Esophagus (tissue), 2 donors: Measurements from ENCODE around the gene PIP4K2C. TPM values are rescaled to one million over a fixed set of nuclear protein-coding genes. Genes with fewer than 3 reads are reported as not detected.
"Not testable (repeated sequence)": the region's sequence is repeated elsewhere in the genome, so short reads cannot be mapped to it uniquely, and the experiment has no call there.

Source experiments
- H3K27ac ChIP-seq, 2 donors: one replicate each; pipeline ENCODE4 v1.5.1; 2013; ENCODE audit warnings: low read depth in 2 of 2, mild to moderate bottlenecking in 2 of 2, inconsistent platforms in 1 of 2, low read length in 1 of 2, moderate library complexity in 1 of 2
- H3K27me3 ChIP-seq, 2 donors: one replicate each; pipeline ENCODE4 v1.6.1; 2013; ENCODE audit warnings: low read length in 2 of 2, control low read depth in 1 of 2, mild to moderate bottlenecking in 1 of 2; ENCODE audit not compliant: insufficient read depth in 2 of 2, control insufficient read depth in 1 of 2
- H3K36me3 ChIP-seq, 2 donors: one replicate each; pipeline ENCODE4 v1.6.1; 2013; ENCODE audit warnings: low read length in 1 of 2; ENCODE audit not compliant: control insufficient read depth in 2 of 2, insufficient read depth in 2 of 2
- H3K4me1 ChIP-seq, 2 donors: one replicate each; pipeline ENCODE4 v1.6.1; 2013; ENCODE audit warnings: low read length in 1 of 2; ENCODE audit not compliant: control insufficient read depth in 2 of 2, insufficient read depth in 2 of 2
- H3K4me3 ChIP-seq, 2 donors: one replicate each; pipeline ENCODE4 v1.5.1; 2013; ENCODE audit warnings: low read length in 2 of 2, mild to moderate bottlenecking in 2 of 2, low read depth in 1 of 2, moderate library complexity in 1 of 2
- H3K9me3 ChIP-seq, 2 donors: one replicate each; pipeline ENCODE4 v1.6.1; 2013; ENCODE audit warnings: mild to moderate bottlenecking in 2 of 2, low read depth in 1 of 2, low read length in 1 of 2, moderate library complexity in 1 of 2; ENCODE audit not compliant: control insufficient read depth in 2 of 2, insufficient read depth in 1 of 2
- WGBS, 2 donors: extraction: QIAGEN DNeasy Blood & Tissue Kit; methylation state at CpG; one replicate each; pipeline ENCODE4 v1.1.7; 2013; 5-methylcytosine and 5-hydroxymethylcytosine counted together
- polyA plus RNA-seq, 2 donors: library from polyadenylated mRNA; stranded (reverse); fragments of 200-250 nt; gene quantifications; one replicate each; pipeline ENCODE4 v1.2.3, GENCODE V29; 2013
- donor health status: healthy with polysubstance abuse.
- donor health status: Bipolar disorder and iron deficiency.

The PIP4K2C gene
- polyA plus RNA-seq, 2 donors = 9.4 to 20.3 TPM

- Histone ChIP-seq H3K9me3 (peaks cover 0 to 3% of the 10 kb centered on the region in 2 donors), H3K27ac (no peak overlapping the region), H3K27me3 (peaks cover 0 to 7% of the 10 kb centered on the region in 2 donors), H3K4me3 (no peak overlapping the region), H3K36me3 (no peaks in the 10 kb centered on the region), H3K4me1 (peaks cover 0 to 3% of the 10 kb centered on the region in 2 donors)
- 80 to 84% methylated on average over 6 of the region's 6 CpGs for WGBS, 2 donors
Observed at GRCh38 chr12:57630891-57631433, 40.0 kb downstream of the PIP4K2C start.

GRCh38 chr12:57631566-57632072 lies 40.6 kb downstream of the PIP4K2C start:
- H3K27me3 ChIP-seq = peaks cover 0 to 7% of the 10 kb centered on the region in 2 donors
- peaks cover 0 to 3% of the 10 kb centered on the region in 2 donors for H3K9me3 ChIP-seq
- peaks cover 0 to 3% of the 10 kb centered on the region in 2 donors for H3K4me1 ChIP-seq
- H3K36me3 ChIP-seq = no peaks in the 10 kb centered on the region
- no peak overlapping the region for H3K27ac ChIP-seq
- 26 to 28% methylated on average over 26 of the region's 26 CpGs for WGBS, 2 donors
- H3K4me3 ChIP-seq = no peak overlapping the region

- Histone ChIP-seq H3K4me1 (peaks cover 0 to 3% of the 10 kb centered on the region in 2 donors), H3K9me3 (peaks cover 0 to 3% of the 10 kb centered on the region in 2 donors), H3K4me3 (peak overlapping the region; percentile 34 to 36), H3K27me3 (peaks cover 0 to 6% of the 10 kb centered on the region in 2 donors), H3K27ac (no peak overlapping the region), H3K36me3 (no peaks in the 10 kb centered on the region)
- 1 to 2% methylated on average over 64 to 67 of the region's 67 CpGs for WGBS, 2 donors
Observed at GRCh38 chr12:57632073-57632957, 41.3 kb downstream of the PIP4K2C start.

- H3K27me3 ChIP-seq = peaks cover 0 to 4% of the 10 kb centered on the region in 2 donors
- 2% methylated on average over 58 of the region's 58 CpGs for whole genome bisulfite sequencing, 2 donors
- H3K27ac ChIP-seq = no peak within 1 kb of the TSS
- H3K4me3 ChIP-seq = peak within 1 kb of the TSS; percentile 34 to 36
- peaks cover 0 to 2% of the 10 kb centered on the region in 2 donors for H3K4me1 ChIP-seq
- no peaks in the 10 kb centered on the region for H3K36me3 ChIP-seq
- H3K9me3 ChIP-seq = no peaks in the 10 kb centered on the region
Observed at GRCh38 chr12:57632958-57633840, 42.2 kb downstream of the PIP4K2C start, which contains the start of gene B4GALNT1. Gene B4GALNT1, minus strand, starts transcription at chr12:57633201. Its CDS starts 1,069 bp downstream, at chr12:57632132.

- H3K27me3 ChIP-seq, H3K27ac ChIP-seq, H3K4me3 ChIP-seq, H3K9me3 ChIP-seq, H3K4me1 ChIP-seq, H3K36me3 ChIP-seq: not testable (repeated sequence)
- WGBS, 2 donors = 76 to 81% methylated on average over 9 of the region's 9 CpGs
Observed at GRCh38 chr12:57636731-57637130, 45.7 kb downstream of the PIP4K2C start.

- peaks cover 0 to 2% of the 10 kb centered on the region in 2 donors for H3K4me1 ChIP-seq
- WGBS, 2 donors = 59 to 64% methylated on average over 3 of the region's 3 CpGs
- H3K4me3 ChIP-seq = no peak overlapping the region
- H3K27ac ChIP-seq = no peak overlapping the region
- H3K36me3 ChIP-seq = no peaks in the 10 kb centered on the region
- H3K27me3 ChIP-seq = no peaks in the 10 kb centered on the region
- no peaks in the 10 kb centered on the region for H3K9me3 ChIP-seq
Observed at GRCh38 chr12:57637364-57637763, 46.4 kb downstream of the PIP4K2C start.

GRCh38 chr12:57638096-57638495 lies 47.1 kb downstream of the PIP4K2C start:
- Histone ChIP-seq H3K4me3 (no peak overlapping the region), H3K27ac (no peak overlapping the region), H3K36me3 (no peaks in the 10 kb centered on the region), H3K27me3 (no peaks in the 10 kb centered on the region), H3K4me1 (peaks cover 0 to 1% of the 10 kb centered on the region in 2 donors), H3K9me3 (no peaks in the 10 kb centered on the region)
- 89 to 91% methylated on average over 3 of the region's 3 CpGs for WGBS, 2 donors

GRCh38 chr12:57640175-57641042 lies 49.4 kb downstream of the PIP4K2C start:
- no peaks in the 10 kb centered on the region for H3K27me3 ChIP-seq
- H3K36me3 ChIP-seq = no peaks in the 10 kb centered on the region
- no peaks in the 10 kb centered on the region for H3K4me1 ChIP-seq
- H3K9me3 ChIP-seq = no peaks in the 10 kb centered on the region
- no peak overlapping the region for H3K4me3 ChIP-seq
- 59 to 70% methylated on average over 7 of the region's 7 CpGs for WGBS, 2 donors
- no peak overlapping the region for H3K27ac ChIP-seq
